Measurements from ENCODE around the gene ATXN3.
A peak's percentile ranks its signal among the peaks of the same experiment; 100 is the strongest.

ATXN3 gene

DNA sequence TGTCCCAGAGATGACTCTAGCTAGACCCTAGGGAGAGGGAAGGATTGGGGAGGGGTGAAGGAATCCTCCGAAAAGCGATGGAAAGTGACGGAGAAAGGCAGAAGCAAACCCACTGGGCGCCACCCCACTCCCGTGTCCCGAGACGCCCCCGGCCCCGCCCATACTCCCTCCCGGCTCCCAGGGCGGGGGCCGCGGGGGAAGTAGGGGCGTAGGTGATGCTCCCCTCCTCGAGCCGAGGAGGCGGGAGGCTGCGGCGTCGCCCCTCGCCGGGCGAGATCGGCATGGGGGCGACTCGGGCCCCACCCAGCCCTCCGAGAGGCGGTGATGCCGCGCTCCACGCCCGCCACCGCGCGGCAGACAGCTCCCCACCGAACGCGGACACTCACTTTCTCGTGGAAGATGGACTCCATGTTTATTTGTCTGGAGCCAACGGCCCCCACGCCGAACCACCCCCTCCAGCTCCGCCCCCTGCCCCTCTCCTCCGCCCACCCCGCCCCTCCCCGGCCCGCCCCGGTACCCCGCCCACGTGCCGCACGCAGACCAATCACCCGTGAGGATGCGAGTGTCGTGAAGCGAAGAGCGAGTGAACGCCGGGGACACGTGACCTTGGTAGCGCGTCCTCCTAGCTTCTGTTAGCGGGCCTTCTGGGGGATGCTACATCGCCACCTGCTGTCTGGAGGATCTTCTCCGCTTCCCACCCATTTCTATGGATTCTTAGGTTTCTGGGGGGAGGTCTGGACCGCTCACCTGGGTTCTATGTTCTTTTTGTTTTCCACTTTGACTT, at the start of gene ATXN3:
TSS of gene ATXN3 (minus strand) at position 440 of the 784 bp plus-strand sequence. CDS start at position 410, 30 bp downstream.
- peak; percentile 93 to 95 for DNase-seq

DNA sequence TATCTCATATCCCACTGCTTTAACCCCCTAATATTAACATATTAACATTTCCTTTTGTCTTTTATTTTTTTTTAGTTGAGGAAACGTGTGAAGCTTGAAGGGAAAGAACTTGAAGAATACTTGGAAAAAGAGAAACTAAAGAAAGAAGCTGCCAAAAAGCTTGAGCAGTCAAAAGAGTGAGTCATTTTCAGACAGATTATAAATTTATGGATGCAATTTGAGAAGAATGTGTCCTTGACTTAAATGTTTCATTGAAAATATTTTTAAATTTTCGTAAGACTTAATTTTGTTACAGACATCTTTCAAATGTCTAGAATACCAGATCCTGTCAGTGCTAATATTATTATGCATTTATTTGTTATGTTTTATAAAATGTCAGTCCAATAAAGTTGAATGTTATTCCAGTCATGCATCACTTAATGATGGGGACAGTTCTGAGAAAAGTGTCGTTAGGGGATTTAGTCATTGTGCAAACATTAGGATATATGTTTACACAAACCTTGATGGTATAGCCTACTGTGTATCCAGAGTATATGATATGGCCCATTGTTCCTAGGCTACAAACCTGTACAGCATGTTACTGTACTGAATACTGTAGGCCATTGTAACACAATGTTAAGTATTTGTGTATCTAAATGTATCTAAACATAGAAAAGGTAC, 48.0 kb upstream of the ATXN3 start:
- DNase-seq: no peak

DNA sequence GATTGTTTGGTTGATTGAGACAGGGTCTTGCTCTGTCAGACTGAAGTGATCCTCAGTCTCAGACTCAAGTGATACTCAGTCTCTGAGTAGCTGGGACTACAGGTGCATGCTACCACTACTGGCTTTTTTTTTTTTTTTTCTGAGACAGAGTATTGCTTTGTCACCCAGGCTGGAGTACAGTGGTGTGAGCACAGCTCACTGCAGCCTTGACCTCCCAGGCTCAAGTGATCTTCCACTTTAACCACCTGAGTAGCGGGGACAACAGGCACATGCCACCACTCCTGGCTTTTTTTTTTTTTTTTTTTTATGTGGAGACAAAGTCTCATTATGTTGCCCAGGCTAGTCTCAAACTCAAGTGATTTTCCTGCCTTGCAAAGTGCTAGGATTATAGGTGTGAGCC, 47.2 kb upstream of the ATXN3 start:
- no peak for DNase-seq

DNA sequence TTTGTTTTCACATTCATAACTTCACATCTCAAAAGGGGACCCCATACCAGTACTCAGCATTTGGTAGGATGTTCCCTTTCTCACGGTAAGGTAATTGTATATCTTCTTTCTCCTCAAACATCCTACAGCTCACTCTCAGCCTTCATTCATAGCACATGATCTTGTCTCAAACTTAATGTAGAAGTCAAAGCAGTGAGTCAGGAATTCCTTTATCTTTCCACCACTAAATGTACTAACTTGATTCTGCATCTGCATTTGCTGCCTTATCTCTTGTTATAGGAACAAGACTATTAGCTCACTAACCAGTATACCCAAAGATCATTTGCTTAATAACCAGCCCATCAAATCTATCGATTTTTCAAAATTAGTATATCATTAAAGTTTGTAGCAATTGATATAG, 38.3 kb upstream of the ATXN3 start:
- no peak for DNase-seq

DNA sequence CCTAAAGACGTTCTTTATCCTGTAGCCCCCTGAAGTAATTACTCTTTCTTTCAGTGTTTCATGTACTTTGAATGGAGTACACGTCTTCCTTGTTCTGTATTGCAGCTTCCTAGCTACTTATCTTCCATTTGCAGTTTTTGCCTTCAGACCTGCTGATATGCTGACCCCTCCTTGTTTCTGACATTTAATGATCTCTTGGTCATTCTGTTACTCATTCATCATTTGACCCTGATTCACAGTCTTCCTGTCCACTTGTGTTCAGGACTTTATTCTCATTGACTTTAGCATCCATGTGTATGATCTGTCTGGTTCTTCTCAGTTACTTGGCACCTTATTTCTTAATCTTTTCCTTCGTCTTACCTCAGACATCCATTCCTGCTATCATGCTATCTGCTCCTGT, 37.6 kb upstream of the ATXN3 start:
- DNase-seq: no peak

DNA sequence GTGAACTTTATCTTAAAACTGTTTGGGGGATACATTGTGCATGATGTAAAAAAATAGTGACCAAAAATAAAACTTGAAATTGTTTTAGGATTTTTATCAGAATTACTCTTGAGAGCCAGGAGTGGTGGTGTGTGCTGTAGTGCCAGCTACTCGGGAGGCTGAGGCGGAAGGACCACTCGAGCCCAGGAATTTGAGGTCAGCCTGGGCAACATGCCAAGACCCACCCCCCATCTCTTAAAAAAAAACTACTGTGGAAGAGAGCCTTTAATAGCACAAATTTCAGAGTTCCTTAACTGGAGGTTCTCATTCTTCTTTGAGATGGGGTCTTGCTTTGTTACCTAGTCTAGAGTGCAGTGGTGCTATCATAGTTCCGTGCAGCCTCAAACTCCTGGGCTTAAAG, 36.9 kb upstream of the ATXN3 start:
- DNase-seq: no peak

DNA sequence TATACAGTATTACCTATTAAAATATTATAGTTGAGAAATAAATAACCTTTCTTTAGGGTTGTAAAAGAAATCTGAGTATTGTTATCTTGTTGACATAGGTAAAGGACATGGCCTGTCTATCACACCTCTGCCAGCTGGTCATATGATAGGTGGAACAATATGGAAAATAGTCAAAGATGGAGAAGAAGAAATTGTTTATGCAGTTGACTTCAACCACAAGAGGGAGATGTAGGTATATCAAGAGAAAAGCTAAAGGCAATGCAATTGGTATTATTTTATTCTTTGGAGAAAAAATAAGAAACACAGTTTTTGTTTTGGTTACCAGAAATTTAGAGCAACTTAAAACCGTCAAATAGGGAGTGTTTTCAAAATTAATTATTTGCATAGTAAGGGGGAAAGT, 28.9 kb upstream of the ATXN3 start:
- no peak for DNase-seq

DNA sequence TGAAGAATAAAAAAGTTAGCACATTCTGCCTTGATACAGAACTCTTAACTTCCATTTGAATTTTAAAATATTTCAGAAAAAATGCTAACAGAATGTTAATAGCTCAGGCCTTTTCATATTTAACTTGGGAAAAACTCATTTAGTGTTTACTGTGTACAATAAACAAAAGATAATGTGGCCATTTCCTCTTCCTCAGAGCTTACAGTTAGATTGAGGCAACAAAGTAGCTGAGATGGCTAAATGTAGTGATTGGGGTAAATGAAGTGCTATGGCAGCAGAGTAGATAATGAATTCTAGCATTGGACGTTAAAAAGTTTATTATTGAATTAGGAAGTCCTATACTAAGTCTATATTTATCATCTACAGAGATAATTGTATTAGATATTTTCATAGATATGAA, 28.1 kb upstream of the ATXN3 start:
- no peak for DNase-seq

DNA sequence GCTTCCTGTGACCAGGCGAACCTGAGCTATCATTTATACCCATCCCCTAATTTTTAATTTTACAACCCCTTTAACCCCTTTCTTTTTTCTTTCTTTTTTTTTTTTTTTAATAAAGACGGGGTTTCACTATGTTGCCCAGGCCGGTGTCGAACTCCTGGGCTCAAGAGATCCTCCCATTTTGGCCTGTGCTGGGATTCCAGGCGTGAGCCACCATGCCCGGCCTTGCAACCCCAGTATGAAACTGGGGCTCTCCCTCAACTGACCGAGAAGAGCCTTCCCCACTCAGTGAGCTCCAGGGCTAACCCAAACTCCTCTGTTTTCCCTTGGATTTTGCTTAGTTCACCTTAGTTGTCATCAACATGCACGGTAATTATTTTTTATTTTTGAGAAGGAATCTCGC, 16.4 kb upstream of the ATXN3 start:
- DNase-seq: no peak

DNA sequence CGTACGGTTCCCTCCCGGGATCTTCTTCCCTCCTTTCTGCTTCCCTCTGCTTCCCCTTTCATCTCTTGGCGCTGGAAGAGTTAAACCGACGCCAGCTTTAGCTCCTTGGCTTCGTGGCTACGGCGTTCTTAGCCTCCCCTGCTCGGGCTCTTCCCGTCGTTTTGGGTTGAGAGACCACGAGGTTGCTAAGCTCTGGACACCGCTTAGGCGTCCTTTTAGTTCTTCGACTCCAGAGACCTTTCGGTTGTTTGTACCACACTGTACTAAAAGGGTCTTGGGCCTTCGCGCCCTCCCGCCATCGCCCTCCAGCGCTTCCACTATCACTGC, 15.9 kb upstream of the ATXN3 start:
- DNase-seq: no peak

DNA sequence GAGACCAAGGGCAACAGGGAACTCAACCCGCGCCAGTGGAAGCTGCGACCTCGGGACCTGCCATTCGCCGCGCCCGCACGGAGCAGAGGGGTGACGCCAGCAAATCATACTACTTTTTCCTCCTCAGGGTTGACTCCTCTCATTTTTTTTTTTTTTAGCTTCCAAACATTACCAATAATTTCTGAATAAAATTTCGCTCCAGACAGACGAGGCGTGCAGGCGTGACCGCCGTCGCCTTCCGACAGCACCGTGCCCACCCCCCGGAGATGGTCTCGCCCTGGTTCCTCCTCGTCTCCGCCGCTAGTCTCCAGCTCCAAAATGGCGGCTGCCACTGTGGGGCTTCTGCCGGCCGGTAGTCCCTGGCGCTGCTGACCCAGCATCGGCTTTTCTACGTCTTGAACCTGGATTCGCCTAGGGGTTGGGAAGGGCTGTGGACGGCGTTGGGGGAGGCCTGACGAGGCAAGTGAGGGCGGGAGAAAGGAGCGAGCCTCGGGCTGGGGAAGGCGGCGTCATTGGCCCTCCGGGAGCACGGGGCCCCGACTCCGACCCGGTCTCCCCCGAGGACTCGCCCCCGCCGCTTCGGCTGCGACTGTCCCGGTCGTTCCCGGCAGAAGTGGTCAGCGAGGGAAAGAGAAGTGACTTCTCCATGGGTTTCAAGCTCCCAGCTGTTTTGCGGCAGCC, 15.4 kb upstream of the ATXN3 start, which contains the start of the genes CPSF2 and NDUFB1:
TSS of gene CPSF2 (plus strand) at position 300 of the 681 bp plus-strand sequence. CDS start 9,016 bp downstream, outside the sequence.
TSS of gene NDUFB1 (minus strand) at position 37 of the 681 bp plus-strand sequence. CDS start 4,069 bp downstream, outside the sequence.
- peak; percentile 87 to 90 for DNase-seq

DNA sequence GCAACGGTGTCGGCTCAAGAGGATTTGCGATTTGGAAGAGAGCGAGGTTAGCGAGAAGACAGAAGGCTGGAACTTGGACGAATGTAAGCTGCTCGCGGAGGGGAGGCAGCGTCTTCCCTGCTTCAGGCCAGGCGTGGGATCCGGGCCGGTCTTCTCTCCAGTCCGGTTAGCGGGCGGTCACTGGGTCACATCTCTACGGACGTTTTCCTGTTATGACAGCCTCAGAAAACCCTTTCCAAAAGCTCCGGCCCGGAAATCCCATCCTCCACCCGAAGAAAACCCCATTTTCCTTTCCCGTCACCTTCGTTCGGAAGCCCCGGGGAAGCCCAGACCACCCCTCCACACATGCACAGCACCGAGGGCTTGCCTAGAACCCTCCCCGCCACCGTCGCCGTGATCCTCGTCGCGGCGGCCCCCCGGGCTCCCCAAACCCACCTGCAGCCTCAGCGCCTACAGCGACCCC, 14.9 kb upstream of the ATXN3 start:
- no peak for DNase-seq

DNA sequence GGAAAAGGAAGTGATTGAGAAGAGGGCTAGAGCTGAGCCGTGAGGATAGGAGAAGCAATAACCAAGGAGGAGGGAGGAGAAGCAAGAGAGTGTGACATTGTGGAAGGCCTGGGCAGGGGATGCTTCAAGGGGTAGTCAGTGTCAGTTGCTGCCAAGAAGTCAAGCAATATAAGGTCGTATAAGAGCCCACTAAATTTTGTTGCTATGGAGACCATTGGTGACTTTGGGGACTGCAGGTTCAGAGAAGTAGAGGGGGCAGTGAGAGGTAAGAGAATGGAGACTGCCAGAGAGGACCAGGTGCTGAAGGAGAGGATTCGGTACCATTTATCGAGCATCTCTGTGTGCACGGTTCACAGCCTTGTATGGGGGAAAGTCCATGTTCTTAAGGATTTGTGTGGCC, 3.1 kb upstream of the ATXN3 start:
- DNase-seq: no peak

DNA sequence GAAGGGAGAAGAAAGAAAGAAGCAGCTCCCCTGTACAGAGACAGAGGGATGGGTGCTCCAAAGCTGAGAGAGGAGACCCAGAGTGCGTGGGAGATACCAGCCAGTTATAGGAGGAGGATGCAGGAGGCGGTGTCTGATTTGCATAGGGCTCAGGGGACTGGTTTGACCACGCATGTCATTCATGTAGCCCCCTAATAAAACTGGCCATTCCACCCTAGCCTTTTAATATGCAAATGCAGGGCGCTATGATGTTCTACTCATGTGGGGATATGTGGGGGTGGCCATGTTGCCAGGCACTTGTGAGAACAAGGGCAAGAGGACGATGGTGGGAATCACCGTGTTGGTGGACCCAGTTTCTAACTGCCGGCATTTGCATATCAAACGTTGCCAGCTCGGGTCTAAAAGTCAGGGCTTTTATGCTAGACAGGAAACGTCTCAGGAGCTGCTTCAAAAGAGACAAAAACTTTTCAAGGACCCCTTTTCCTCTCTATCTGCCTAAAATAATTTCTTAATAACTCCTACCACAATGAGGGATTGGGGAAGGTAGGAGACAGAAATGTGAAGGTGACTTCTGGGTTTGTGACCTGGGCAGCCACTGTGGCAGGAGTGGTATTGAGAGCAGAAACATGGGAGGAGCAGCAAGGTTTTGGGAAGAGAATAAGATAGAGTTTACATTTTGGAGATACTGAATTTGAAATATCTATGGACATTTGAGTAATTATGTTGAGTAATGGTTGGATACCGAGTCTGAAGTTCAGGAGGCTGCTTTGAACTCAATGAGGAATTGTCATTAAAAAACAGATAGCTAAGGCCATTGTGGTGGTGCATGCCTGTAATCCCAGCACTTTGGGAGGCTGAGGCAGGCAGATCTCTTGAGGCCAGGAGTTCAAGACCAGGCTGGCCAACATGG, 2.2 kb upstream of the ATXN3 start:
- peak; percentile 21 to 31 for DNase-seq

DNA sequence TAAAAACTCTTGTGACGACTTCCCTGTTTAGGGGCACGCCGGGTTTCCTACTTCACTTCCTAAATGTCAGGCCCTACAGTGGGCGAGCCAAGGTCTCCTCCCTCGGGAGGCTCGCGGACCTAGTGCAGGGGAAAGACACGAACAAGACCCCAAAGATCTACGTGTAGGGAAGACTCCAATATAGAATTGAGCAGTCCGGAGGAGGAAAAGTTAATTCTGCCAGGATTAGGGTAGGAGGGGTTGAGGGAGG, 564 bp downstream of the ATXN3 start:
- peak; percentile 18 to 29 for DNase-seq

DNA sequence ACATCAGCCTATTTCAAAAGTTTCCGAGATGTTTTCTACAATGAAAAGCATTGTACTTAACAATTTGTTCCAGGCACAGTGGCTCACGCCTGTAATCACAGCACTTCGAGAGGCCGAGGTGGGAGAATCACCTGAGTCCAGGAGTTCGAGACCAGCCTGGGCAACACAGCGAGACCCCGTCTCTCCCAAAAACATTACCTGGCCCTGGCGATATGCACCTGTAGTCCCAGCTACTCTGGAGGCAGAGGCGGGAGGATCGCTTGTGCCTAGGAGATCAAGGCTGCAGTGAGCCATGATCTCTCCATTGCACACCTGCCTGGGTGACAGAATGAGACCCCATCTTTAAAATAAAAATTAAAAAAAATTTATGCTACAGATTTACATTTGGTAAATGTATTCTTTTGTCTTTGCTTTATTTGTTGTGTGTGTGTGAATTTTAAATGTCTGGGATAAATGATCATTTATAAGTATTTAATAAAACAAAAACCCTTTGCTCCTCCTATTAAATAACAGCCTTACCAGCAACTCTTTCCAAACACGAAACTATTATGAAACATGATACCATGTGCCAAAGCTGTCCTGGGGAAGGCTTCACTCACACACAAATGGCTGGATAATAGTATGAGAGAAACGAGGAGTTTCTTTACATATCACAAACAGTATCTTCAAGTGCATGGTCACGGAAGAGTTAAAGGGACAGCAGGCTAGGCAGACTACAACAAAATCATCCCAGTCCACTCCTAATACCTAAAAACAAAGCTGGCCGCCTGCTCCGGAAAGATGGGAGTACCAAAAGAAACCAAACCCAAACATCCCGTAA, 1.1 kb downstream of the ATXN3 start:
- DNase-seq: no peak

DNA sequence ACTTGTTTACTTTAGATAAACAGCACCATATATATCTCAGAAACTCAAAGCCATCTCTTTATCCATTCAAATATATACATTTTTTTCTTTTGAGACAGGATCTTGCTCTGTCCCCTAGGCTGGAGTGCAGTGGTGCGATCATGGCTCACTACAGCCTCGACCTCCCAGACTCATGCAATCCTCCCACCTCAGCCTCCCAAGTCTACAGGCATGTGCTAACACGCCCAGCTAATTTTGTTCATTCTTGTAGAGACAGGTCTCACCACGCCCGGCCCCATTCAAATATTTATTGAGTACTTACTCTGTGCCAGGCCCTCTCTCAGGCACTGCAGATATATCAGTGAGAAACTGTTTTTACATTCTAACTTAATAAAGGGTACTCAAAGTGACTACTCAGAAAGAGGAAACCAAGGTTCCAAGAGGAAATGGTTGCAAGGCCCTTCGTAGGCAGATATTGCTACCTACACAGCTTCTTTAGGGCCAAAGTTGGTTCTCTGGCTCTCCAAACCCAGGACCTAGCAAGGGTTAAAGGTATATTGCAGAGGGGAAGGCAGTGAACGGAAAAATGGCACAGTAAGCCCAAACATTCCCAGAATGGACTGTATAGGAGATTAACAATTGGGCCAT, 2.9 kb downstream of the ATXN3 start:
- DNase-seq: no peak

DNA sequence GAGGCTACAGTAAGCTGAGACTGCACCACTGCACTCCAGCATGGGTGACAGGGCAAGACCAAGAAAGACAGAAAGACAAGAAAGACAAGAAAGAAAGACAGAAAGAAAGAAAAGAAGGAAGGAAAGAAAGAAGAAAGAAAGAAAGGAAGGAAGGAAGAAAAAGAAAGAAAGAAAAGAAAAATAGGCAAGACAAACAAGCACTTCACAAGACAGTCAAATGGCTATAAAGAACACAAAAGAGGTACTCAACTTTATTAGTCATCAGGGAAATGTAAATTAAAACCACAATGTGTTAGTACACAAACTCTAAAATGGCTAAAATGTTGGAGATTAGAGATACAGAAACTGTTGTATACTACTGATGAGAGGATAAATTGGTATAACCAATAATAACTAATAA, 6.6 kb downstream of the ATXN3 start:
- no peak for DNase-seq

DNA sequence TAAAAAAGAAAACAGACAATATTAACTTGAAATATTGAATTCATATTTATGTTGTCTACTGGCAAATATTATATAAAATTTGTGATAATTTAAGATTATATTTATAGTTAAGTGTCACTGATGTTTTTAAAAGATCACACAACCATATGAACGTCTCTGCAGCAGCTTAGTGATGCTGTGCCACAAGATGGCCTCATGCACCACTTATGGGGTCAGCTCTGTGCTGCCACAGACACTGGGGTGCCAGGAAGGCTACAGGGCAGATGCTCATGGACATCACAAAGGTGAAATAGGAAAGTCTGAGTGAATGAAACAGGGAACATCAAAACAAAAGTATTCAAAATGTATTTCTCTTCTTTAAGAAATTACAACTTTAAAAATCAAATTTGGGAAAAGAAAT, 13.1 kb downstream of the ATXN3 start:
- DNase-seq: no peak

DNA sequence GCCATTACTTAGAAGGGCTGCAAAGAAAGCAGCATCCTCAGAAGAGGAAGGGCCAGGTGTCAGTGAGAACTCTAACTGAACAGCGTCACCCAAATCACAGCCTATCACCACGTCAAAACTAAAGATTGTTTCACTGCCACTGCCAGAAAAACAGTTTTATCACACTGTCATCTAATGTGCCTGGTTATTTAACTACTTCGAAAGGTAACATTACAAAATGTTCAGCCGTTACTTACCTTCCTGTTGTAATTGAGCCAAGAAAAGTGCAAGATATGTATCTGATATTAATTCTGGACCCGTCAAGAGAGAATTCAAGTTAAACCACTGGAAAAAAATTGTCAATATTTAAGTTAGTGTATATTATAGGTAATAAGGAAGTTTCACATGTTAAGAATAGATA, 17.9 kb downstream of the ATXN3 start:
- DNase-seq: no peak

DNA sequence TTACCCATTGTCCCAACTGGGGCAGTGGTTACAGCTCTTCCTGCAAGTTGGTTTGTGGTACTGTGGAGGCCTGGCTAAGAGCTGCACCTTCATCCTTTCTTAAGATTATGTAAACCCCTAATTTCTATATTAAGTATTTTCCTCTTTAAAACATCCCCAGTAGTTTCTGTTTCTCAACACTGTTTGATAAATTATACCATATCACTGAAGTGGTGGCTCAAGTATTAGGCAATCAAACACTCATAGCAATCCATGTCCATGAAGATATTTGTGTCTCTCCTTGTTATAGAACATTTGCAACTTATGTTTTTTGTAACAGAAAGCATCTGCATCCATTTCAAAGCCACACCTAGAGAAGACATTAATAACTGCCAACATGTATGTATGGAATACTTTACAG, 31.8 kb downstream of the ATXN3 start:
- no peak for DNase-seq

Measured in activated CD4-positive, alpha-beta T cell treated with anti-CD3 and anti-CD28 coated beads, Interleukin-2, amount 50 U/mL, for 48 hours (primary cell).